Activated CD4-positive, alpha-beta memory T cell treated with anti-CD3 and anti-CD28 coated beads for 36 hours (primary cell): ENCODE data around the gene ADAMTS10. TPM values are rescaled to one million over a fixed set of nuclear protein-coding genes. Genes with fewer than 3 reads are reported as not detected.
"Not testable (repeated sequence)": the region's sequence is repeated elsewhere in the genome, so short reads cannot be mapped to it uniquely, and the experiment has no call there.

Experiments used
- CTCF ChIA-PET: fragments of 350-600 bp; sonication (Branson Sonifier 250); formaldehyde crosslinking; loops from one replicate; lab custom pipeline; 2021; ENCODE audit warnings: antibody characterized with exemption, inconsistent platforms; lab: Charles Lee
- POLR2A ChIA-PET: fragments of 350-600 bp; sonication (Branson Sonifier 250); formaldehyde crosslinking; loops from one replicate; lab custom pipeline; 2021; ENCODE audit warnings: antibody characterized with exemption; lab: Charles Lee
- DNase-seq: peaks from one replicate; pipeline ENCODE4 v3.0.0-alpha.2; 2020
- H3K27ac Mint-ChIP-seq: one replicate; pipeline ENCODE4 v1.8.0; 2021; ENCODE audit warnings: mixed read lengths
- H3K27me3 Mint-ChIP-seq: one replicate; pipeline ENCODE4 v1.8.0; 2021; ENCODE audit warnings: mixed read lengths
- H3K36me3 Mint-ChIP-seq: one replicate; pipeline ENCODE4 v1.8.0; 2021; ENCODE audit warnings: mixed read lengths
- H3K4me1 Mint-ChIP-seq: one replicate; pipeline ENCODE4 v1.8.0; 2021; ENCODE audit warnings: low read depth, mixed read lengths
- H3K4me3 Mint-ChIP-seq: one replicate; pipeline ENCODE4 v1.8.0; 2021; ENCODE audit warnings: mild to moderate bottlenecking, mixed read lengths
- H3K9me3 Mint-ChIP-seq: one replicate; pipeline ENCODE4 v1.8.0; 2021; ENCODE audit warnings: mixed read lengths
- intact Hi-C: fragments of 100-400 bp; cut with micrococcal nuclease; formaldehyde crosslinking; loops from one replicate; pipeline ENCODE4 v1.15.1; 2023
- total RNA-seq, 2 experiments: library from RNA; stranded (reverse); gene quantifications; one replicate each; pipeline ENCODE4 v1.2.3, GENCODE V29; 2021

The ADAMTS10 gene
- total RNA-seq, 2 experiments from 2014 or later, result 3.4 to 3.9 TPM

GRCh38 chr19:8574619-8574922 lies 35.9 kb downstream of the ADAMTS10 start:
- CTCF ChIA-PET, result interaction anchor here (0.7 to 1.7 kb wide), 4 partner anchors 12 to 61 kb away, joined by 3 to 6 read pairs (median 5); partner anchors contain the start of gene ZNF414
- H3K27me3 Mint-ChIP-seq, H3K36me3 Mint-ChIP-seq, DNase-seq, POLR2A ChIA-PET, intact Hi-C loops, H3K9me3 Mint-ChIP-seq: not testable (repeated sequence)
- Mint-ChIP-seq H3K4me3 (peak overlapping the region; percentile 90), H3K27ac (peak overlapping the region; percentile 89), H3K4me1 (peaks cover 75% of the 10 kb centered on the region)

- Mint-ChIP-seq H3K36me3 (peaks cover 6% of the 10 kb centered on the region), H3K27me3 (no peaks in the 10 kb centered on the region), H3K9me3 (no peaks in the 10 kb centered on the region), H3K27ac (peak overlapping the region; percentile 89), H3K4me1 (peaks cover 78% of the 10 kb centered on the region), H3K4me3 (peak overlapping the region; percentile 41)
- ChIA-PET CTCF (no interaction called here), POLR2A (no interaction called here)
- DNase-seq, result peak; percentile 63
- intact Hi-C loops, result no loop called here
Observed at GRCh38 chr19:8573316-8573715, 37.2 kb downstream of the ADAMTS10 start.

GRCh38 chr19:8571006-8571411 lies 39.5 kb downstream of the ADAMTS10 start:
- Mint-ChIP-seq H3K36me3 (peaks cover 6% of the 10 kb centered on the region), H3K9me3 (no peaks in the 10 kb centered on the region), H3K4me3 (peak overlapping the region; percentile 53), H3K27me3 (no peaks in the 10 kb centered on the region), H3K4me1 (peaks cover 70% of the 10 kb centered on the region), H3K27ac (peak overlapping the region; percentile 94)
- peak; percentile 75 for DNase-seq
- POLR2A ChIA-PET, result interaction anchor here (1.0 kb wide), 1 partner anchor 10 kb away, joined by 7 read pairs; no protein-coding TSS in a partner anchor
- CTCF ChIA-PET, result interaction anchor here (0.8 to 10.8 kb wide), 2 partner anchors 9 to 159 kb away, joined by 3 to 168 read pairs; partner anchors contain the start of gene MYO1F
- intact Hi-C loops, result no loop called here

- no peaks in the 10 kb centered on the region for H3K9me3 Mint-ChIP-seq
- CTCF ChIA-PET, result interaction anchor here (0.6 to 10.8 kb wide), 6 partner anchors 10 to 205 kb away, joined by 3 to 168 read pairs (median 3); partner anchors contain the start of genes ANGPTL4, MARCHF2, MYO1F and ZNF414
Observed at GRCh38 chr19:8569066-8569771, 41.3 kb downstream of the ADAMTS10 start.

GRCh38 chr19:8567522-8568172 lies 42.9 kb downstream of the ADAMTS10 start:
- peaks cover 4% of the 10 kb centered on the region for H3K36me3 Mint-ChIP-seq
- ChIA-PET POLR2A (no interaction called here), CTCF (interaction anchor here (10.8 kb wide), 1 partner anchor 12 kb away, joined by 168 read pairs; the partner anchor contains the start of gene MYO1F)
- H3K4me3 Mint-ChIP-seq, result no peak overlapping the region
- peak overlapping the region; percentile 54 for H3K27ac Mint-ChIP-seq
- intact Hi-C loops, result no loop called here
- H3K9me3 Mint-ChIP-seq, result no peaks in the 10 kb centered on the region
- DNase-seq, result no peak
- peaks cover 57% of the 10 kb centered on the region for H3K4me1 Mint-ChIP-seq
- no peaks in the 10 kb centered on the region for H3K27me3 Mint-ChIP-seq

More at GRCh38 chr19:8569066-8569771, 41.3 kb downstream of the ADAMTS10 start:
- peak overlapping the region; percentile 52 for H3K4me3 Mint-ChIP-seq
- H3K36me3 Mint-ChIP-seq, result peaks cover 6% of the 10 kb centered on the region
- H3K4me1 Mint-ChIP-seq, result peaks cover 66% of the 10 kb centered on the region
- POLR2A ChIA-PET, result interaction anchor here (0.9 to 1.1 kb wide), 4 partner anchors 11 to 54 kb away, joined by 4 read pairs; no protein-coding TSS in a partner anchor
- intact Hi-C loops, result loop anchor here (1.0 kb wide), 2 partner anchors 9 to 54 kb away; no protein-coding TSS in a partner anchor
- H3K27me3 Mint-ChIP-seq, result no peaks in the 10 kb centered on the region
- H3K27ac Mint-ChIP-seq, result peak overlapping the region; percentile 94
- DNase-seq, result peak; percentile 83

GRCh38 chr19:8566855-8567254 lies 43.7 kb downstream of the ADAMTS10 start:
- Mint-ChIP-seq H3K27ac (peak overlapping the region; percentile 33), H3K9me3 (no peaks in the 10 kb centered on the region), H3K4me1 (peaks cover 51% of the 10 kb centered on the region), H3K4me3 (no peak overlapping the region), H3K27me3 (no peaks in the 10 kb centered on the region), H3K36me3 (peaks cover 4% of the 10 kb centered on the region)
- ChIA-PET POLR2A (no interaction called here), CTCF (interaction anchor here (10.8 kb wide), 1 partner anchor 13 kb away, joined by 168 read pairs; the partner anchor contains the start of gene MYO1F)
- DNase-seq, result no peak
- intact Hi-C loops, result no loop called here

GRCh38 chr19:8564866-8565265 lies 45.6 kb downstream of the ADAMTS10 start:
- CTCF ChIA-PET, result interaction anchor here (10.8 kb wide), 1 partner anchor 15 kb away, joined by 168 read pairs; the partner anchor contains the start of gene MYO1F
- H3K36me3 Mint-ChIP-seq, intact Hi-C loops, POLR2A ChIA-PET, H3K27me3 Mint-ChIP-seq, H3K9me3 Mint-ChIP-seq, H3K4me3 Mint-ChIP-seq, DNase-seq: not testable (repeated sequence)
- H3K27ac Mint-ChIP-seq, result peak overlapping the region; percentile 56
- H3K4me1 Mint-ChIP-seq, result peaks cover 42% of the 10 kb centered on the region

GRCh38 chr19:8561075-8561764 lies 49.3 kb downstream of the ADAMTS10 start:
- Mint-ChIP-seq H3K4me3 (no peak overlapping the region), H3K27me3 (no peaks in the 10 kb centered on the region), H3K4me1 (peaks cover 39% of the 10 kb centered on the region), H3K9me3 (no peaks in the 10 kb centered on the region), H3K36me3 (no peaks in the 10 kb centered on the region), H3K27ac (peak overlapping the region; percentile 42)
- CTCF ChIA-PET, result interaction anchor here (5.9 kb wide), 1 partner anchor 17 kb away, joined by 61 read pairs; the partner anchor contains the start of gene MYO1F
- no peak for DNase-seq
- POLR2A ChIA-PET, result no interaction called here
- intact Hi-C loops, result no loop called here

GRCh38 chr19:8558325-8558724 lies 52.2 kb downstream of the ADAMTS10 start:
- no peaks in the 10 kb centered on the region for H3K27me3 Mint-ChIP-seq
- intact Hi-C loops, result no loop called here
- ChIA-PET POLR2A (interaction anchor here (1.3 kb wide), 1 partner anchor 11 kb away, joined by 4 read pairs; no protein-coding TSS in a partner anchor), CTCF (interaction anchor here (0.6 to 5.9 kb wide), 3 partner anchors 20 to 71 kb away, joined by 3 to 61 read pairs (median 4); partner anchors contain the start of gene MYO1F)
- peak overlapping the region; percentile 36 for H3K27ac Mint-ChIP-seq
- H3K36me3 Mint-ChIP-seq, result peaks cover 7% of the 10 kb centered on the region
- H3K9me3 Mint-ChIP-seq, result no peaks in the 10 kb centered on the region
- H3K4me3 Mint-ChIP-seq, result no peak overlapping the region
- H3K4me1 Mint-ChIP-seq, result peaks cover 28% of the 10 kb centered on the region
- no peak for DNase-seq

GRCh38 chr19:8557642-8558238 lies 52.8 kb downstream of the ADAMTS10 start:
- Mint-ChIP-seq H3K4me1 (peaks cover 26% of the 10 kb centered on the region), H3K4me3 (no peak overlapping the region), H3K36me3 (peaks cover 12% of the 10 kb centered on the region), H3K27me3 (no peaks in the 10 kb centered on the region), H3K9me3 (no peaks in the 10 kb centered on the region), H3K27ac (peak overlapping the region; percentile 79)
- POLR2A ChIA-PET, result interaction anchor here (1.3 kb wide), 1 partner anchor 11 kb away, joined by 4 read pairs; no protein-coding TSS in a partner anchor
- intact Hi-C loops, result no loop called here
- no peak for DNase-seq
- CTCF ChIA-PET, result interaction anchor here (0.6 to 5.9 kb wide), 3 partner anchors 21 to 71 kb away, joined by 3 to 61 read pairs (median 4); partner anchors contain the start of gene MYO1F

- Mint-ChIP-seq H3K36me3 (peaks cover 21% of the 10 kb centered on the region), H3K4me1 (peaks cover 15% of the 10 kb centered on the region)
- intact Hi-C loops, H3K27me3 Mint-ChIP-seq, POLR2A ChIA-PET, DNase-seq, H3K9me3 Mint-ChIP-seq, H3K4me3 Mint-ChIP-seq, H3K27ac Mint-ChIP-seq: not testable (repeated sequence)
- CTCF ChIA-PET, result interaction anchor here (2.5 kb wide), 1 partner anchor 25 kb away, joined by 11 read pairs; no protein-coding TSS in a partner anchor
Observed at GRCh38 chr19:8553729-8554128, 56.8 kb downstream of the ADAMTS10 start.
